Measurements from ENCODE around the gene CRHR1. TPM values are rescaled to one million over a fixed set of nuclear protein-coding genes. Genes with fewer than 3 reads are reported as not detected.
"Not testable (repeated sequence)": the region's sequence is repeated elsewhere in the genome, so short reads cannot be mapped to it uniquely, and the experiment has no call there.

Gene CRHR1
- total RNA-seq (2014; rRNA removed; shearing (Covaris generic); ENCODE audit: low replicate concordance) = not detected in 2 replicates

- H3K4me3 ChIP-seq = peak within 1 kb of the TSS; percentile 42
Observed at GRCh38 chr17:45784293-45784740, at the start of gene CRHR1. TSS of gene CRHR1 (plus strand) at chr17:45784320. CDS start at chr17:45784545, 225 bp downstream.

GRCh38 chr17:45734598-45734997 is 49.5 kb upstream of the CRHR1 start:
- Histone ChIP-seq H3K27me3 (peaks cover 8% of the 10 kb centered on the region), H3K4me3 (no peak overlapping the region), H3K36me3 (no peaks in the 10 kb centered on the region), H3K9me3 (peaks cover 21% of the 10 kb centered on the region)
- no peak for DNase-seq

More at GRCh38 chr17:45784293-45784740, at the start of gene CRHR1:
- Histone ChIP-seq H3K27me3 (peaks cover 72% of the 10 kb centered on the region), H3K36me3 (no peaks in the 10 kb centered on the region), H3K9me3 (no peaks in the 10 kb centered on the region)
- no peak for DNase-seq

GRCh38 chr17:45735488-45735887 is 48.6 kb upstream of the CRHR1 start:
- Histone ChIP-seq H3K27me3 (peaks cover 8% of the 10 kb centered on the region), H3K9me3 (peaks cover 17% of the 10 kb centered on the region), H3K36me3 (no peaks in the 10 kb centered on the region), H3K4me3 (no peak overlapping the region)
- no peak for DNase-seq

GRCh38 chr17:45739786-45740185 is 44.3 kb upstream of the CRHR1 start:
- Histone ChIP-seq H3K9me3 (no peaks in the 10 kb centered on the region), H3K4me3 (no peak overlapping the region), H3K36me3 (no peaks in the 10 kb centered on the region), H3K27me3 (peaks cover 40% of the 10 kb centered on the region)
- no peak for DNase-seq

GRCh38 chr17:45740553-45741330 is 43.4 kb upstream of the CRHR1 start:
- DNase-seq = peak; percentile 72
- no peaks in the 10 kb centered on the region for H3K36me3 ChIP-seq
- H3K9me3 ChIP-seq = no peaks in the 10 kb centered on the region
- H3K27me3 ChIP-seq = peaks cover 42% of the 10 kb centered on the region
- no peak overlapping the region for H3K4me3 ChIP-seq

GRCh38 chr17:45742251-45742650 is 41.9 kb upstream of the CRHR1 start:
- Histone ChIP-seq H3K27me3 (peaks cover 42% of the 10 kb centered on the region), H3K36me3 (no peaks in the 10 kb centered on the region), H3K4me3 (no peak overlapping the region), H3K9me3 (no peaks in the 10 kb centered on the region)
- DNase-seq = no peak

GRCh38 chr17:45743626-45744326 is 40.3 kb upstream of the CRHR1 start:
- Histone ChIP-seq H3K9me3 (no peaks in the 10 kb centered on the region), H3K4me3 (no peak overlapping the region), H3K27me3 (peaks cover 41% of the 10 kb centered on the region), H3K36me3 (no peaks in the 10 kb centered on the region)
- no peak for DNase-seq

- peaks cover 39% of the 10 kb centered on the region for H3K27me3 ChIP-seq
- DNase-seq, H3K4me3 ChIP-seq, H3K36me3 ChIP-seq, H3K9me3 ChIP-seq: not testable (repeated sequence)
Observed at GRCh38 chr17:45744826-45745225, 39.3 kb upstream of the CRHR1 start.

- H3K4me3 ChIP-seq = no peak overlapping the region
- peaks cover 39% of the 10 kb centered on the region for H3K27me3 ChIP-seq
- no peaks in the 10 kb centered on the region for H3K9me3 ChIP-seq
- no peaks in the 10 kb centered on the region for H3K36me3 ChIP-seq
- no peak for DNase-seq
Observed at GRCh38 chr17:45745601-45746494, 38.3 kb upstream of the CRHR1 start.

GRCh38 chr17:45747911-45748310 is 36.2 kb upstream of the CRHR1 start:
- Histone ChIP-seq H3K9me3 (no peaks in the 10 kb centered on the region), H3K4me3 (no peak overlapping the region), H3K27me3 (peaks cover 28% of the 10 kb centered on the region), H3K36me3 (no peaks in the 10 kb centered on the region)
- DNase-seq = no peak

GRCh38 chr17:45748731-45749310 is 35.3 kb upstream of the CRHR1 start:
- Histone ChIP-seq H3K36me3 (no peaks in the 10 kb centered on the region), H3K27me3 (peaks cover 21% of the 10 kb centered on the region), H3K4me3 (no peak overlapping the region), H3K9me3 (no peaks in the 10 kb centered on the region)
- DNase-seq = no peak

GRCh38 chr17:45749831-45750335 is 34.2 kb upstream of the CRHR1 start:
- Histone ChIP-seq H3K4me3 (no peak overlapping the region), H3K9me3 (no peaks in the 10 kb centered on the region), H3K27me3 (peaks cover 20% of the 10 kb centered on the region), H3K36me3 (no peaks in the 10 kb centered on the region)
- no peak for DNase-seq

- no peaks in the 10 kb centered on the region for H3K36me3 ChIP-seq
- no peak for DNase-seq
- H3K9me3 ChIP-seq = no peaks in the 10 kb centered on the region
- peaks cover 28% of the 10 kb centered on the region for H3K27me3 ChIP-seq
- no peak overlapping the region for H3K4me3 ChIP-seq
Observed at GRCh38 chr17:45750779-45751440, 33.2 kb upstream of the CRHR1 start.

GRCh38 chr17:45751466-45751865 is 32.7 kb upstream of the CRHR1 start:
- DNase-seq = no peak
- Histone ChIP-seq H3K27me3 (peaks cover 34% of the 10 kb centered on the region), H3K36me3 (no peaks in the 10 kb centered on the region), H3K4me3 (no peak overlapping the region), H3K9me3 (no peaks in the 10 kb centered on the region)

- Histone ChIP-seq H3K36me3 (no peaks in the 10 kb centered on the region), H3K9me3 (no peaks in the 10 kb centered on the region), H3K27me3 (peaks cover 39% of the 10 kb centered on the region), H3K4me3 (no peak overlapping the region)
- no peak for DNase-seq
Observed at GRCh38 chr17:45752246-45752645, 31.9 kb upstream of the CRHR1 start.
